Stomach (tissue), 4 donors: ENCODE results near the gene CCDC121.

Experiments
- CTCF ChIP-seq, 7 experiments: fragments of 450-650 bp in 4 of 7; fragments of 200-600 bp in 3 of 7; sonication (generic) in 3 of 7; IDR thresholded peaks; one replicate each; pipeline ENCODE4 v1.5.1; 2016 to 2019; ENCODE audit warnings: antibody characterized with exemption in 7 of 7, control low read depth in 2 of 7, mild to moderate bottlenecking in 1 of 7
- EP300 ChIP-seq: sonication (generic); formaldehyde crosslinking; IDR thresholded peaks from one replicate; pipeline ENCODE4 v1.6.1; 2017; ENCODE audit warnings: antibody characterized with exemption
- POLR2A ChIP-seq, 4 donors: fragments of 450-650 bp; IDR thresholded peaks; one replicate each; pipeline ENCODE4 v1.6.1; 2016; ENCODE audit warnings: antibody characterized with exemption in 4 of 4, control low read depth in 2 of 4, mild to moderate bottlenecking in 1 of 4, moderate library complexity in 1 of 4

DNA sequence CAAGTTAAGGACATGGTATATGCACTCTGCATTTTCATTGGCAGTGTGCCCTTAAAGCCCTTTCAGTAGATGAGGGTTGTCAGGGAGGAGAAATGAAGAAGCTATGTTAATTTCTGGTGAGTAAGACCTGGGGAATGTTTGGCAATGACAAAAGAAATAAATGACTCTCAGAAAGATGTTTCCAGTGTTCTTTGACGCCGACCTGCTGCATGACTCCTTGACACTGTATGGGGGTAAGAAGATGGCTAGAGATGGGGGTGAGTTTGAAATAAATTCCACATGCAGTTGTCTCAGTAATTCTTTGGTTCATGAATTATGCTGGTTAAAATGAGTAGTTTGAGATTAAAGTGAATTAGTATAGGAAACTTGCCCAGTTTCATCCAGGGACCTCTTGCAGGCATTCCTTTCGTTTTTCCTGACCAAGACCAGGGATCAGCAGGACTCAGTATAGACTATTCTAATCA is 5.9 kb downstream of the CCDC121 start:
- TF ChIP-seq CTCF (IDR thresholded peaks at IDR 0.05) = no peak
- no peak for TF ChIP-seq EP300
- no peak for TF ChIP-seq POLR2A (IDR thresholded peaks at IDR 0.05)
